Esophagus squamous epithelium (tissue), 4 donors: ENCODE results near the gene BGN.

Source experiments
- CTCF ChIP-seq, 6 experiments: fragments of 450-650 bp in 4 of 6; fragments of 200-600 bp in 2 of 6; sonication (generic) in 2 of 6; IDR thresholded peaks; one replicate each; pipeline ENCODE4 v1.5.1; 2016 to 2019; ENCODE audit warnings: antibody characterized with exemption in 6 of 6, mild to moderate bottlenecking in 4 of 6, moderate library complexity in 4 of 6
- POLR2A ChIP-seq, 4 donors: fragments of 450-650 bp; IDR thresholded peaks; one replicate each; pipeline ENCODE4 v1.6.1; 2017; ENCODE audit warnings: antibody characterized with exemption in 4 of 4, mild to moderate bottlenecking in 4 of 4, moderate library complexity in 3 of 4

- TF ChIP-seq CTCF (IDR thresholded peaks at IDR 0.05) (peak in 1 of 6 experiments; percentile 37), POLR2A (IDR thresholded peaks at IDR 0.05) (no peak)
These were observed 24.9 kb upstream of the BGN start for GRCh38 chrX:153469811-153470410.
